Measurements from ENCODE around the gene BAK1.
"Not testable (repeated sequence)": the region's sequence is repeated elsewhere in the genome, so short reads cannot be mapped to it uniquely, and the experiment has no call there.

BAK1 gene

GRCh38 chr6:33607126-33607783, 27.2 kb upstream of the BAK1 start:
- DNase-seq = no peak

GRCh38 chr6:33606642-33607041, 26.6 kb upstream of the BAK1 start:
- no peak for DNase-seq

- no peak for DNase-seq
These were observed 25.1 kb upstream of the BAK1 start for GRCh38 chr6:33604941-33605854.

GRCh38 chr6:33602180-33602579, 22.1 kb upstream of the BAK1 start:
- DNase-seq = no peak

- no peak for DNase-seq
These were observed 20.7 kb upstream of the BAK1 start for GRCh38 chr6:33600761-33601160.

GRCh38 chr6:33599413-33599938, 19.4 kb upstream of the BAK1 start:
- DNase-seq = no peak

GRCh38 chr6:33597551-33598322, 17.7 kb upstream of the BAK1 start:
- DNase-seq = no peak

GRCh38 chr6:33596894-33597293, 16.8 kb upstream of the BAK1 start:
- DNase-seq = not testable (repeated sequence)

- DNase-seq = no peak
These were observed 15.1 kb upstream of the BAK1 start for GRCh38 chr6:33595001-33595846.

GRCh38 chr6:33593414-33593727, 13.3 kb upstream of the BAK1 start:
- no peak for DNase-seq

- no peak for DNase-seq
These were observed 12.7 kb upstream of the BAK1 start for GRCh38 chr6:33592595-33593413.

- no peak for DNase-seq
These were observed 12.2 kb upstream of the BAK1 start for GRCh38 chr6:33592280-33592594.

- DNase-seq = no peak
These were observed 11.5 kb upstream of the BAK1 start for GRCh38 chr6:33591424-33592032.

- no peak for DNase-seq
These were observed 10.6 kb upstream of the BAK1 start for GRCh38 chr6:33590531-33591198.

GRCh38 chr6:33589731-33590530, 9.9 kb upstream of the BAK1 start:
- peak; percentile 91 for DNase-seq

- DNase-seq = no peak
These were observed 9.3 kb upstream of the BAK1 start for GRCh38 chr6:33589392-33589730.

- DNase-seq = no peak
These were observed 8.8 kb upstream of the BAK1 start for GRCh38 chr6:33588894-33589293.

GRCh38 chr6:33587529-33587928, 7.5 kb upstream of the BAK1 start:
- DNase-seq = no peak

- no peak for DNase-seq
These were observed 6.1 kb upstream of the BAK1 start for GRCh38 chr6:33586108-33586640.
